Left colon (tissue), 2 donors: Measurements from ENCODE around the gene VSTM5. TPM values are rescaled to one million over a fixed set of nuclear protein-coding genes. Genes with fewer than 3 reads are reported as not detected.
A peak's percentile ranks its signal among the peaks of the same experiment; 100 is the strongest.
"Not testable (repeated sequence)": the region's sequence is repeated elsewhere in the genome, so short reads cannot be mapped to it uniquely, and the experiment has no call there.

ENCODE experiments used
- ATAC-seq: fragments of 200-7000 bp; cut with Tn5 transposase; one replicate; pipeline ENCODE4 v1.9.1; 2020; ENCODE audit warnings: mild to moderate bottlenecking, moderate library complexity
- DNase-seq, 2 donors: peaks; one replicate each; pipeline ENCODE4 v3.0.0-alpha.2; 2020
- intact Hi-C, 2 donors: fragments of 100-400 bp; cut with DNase I in 1 of 2; cut with micrococcal nuclease in 1 of 2; formaldehyde crosslinking; loops; one replicate each; pipeline versions ENCODE4 v1.11.2 to v1.14.0; 2022; cut with DNase I, micrococcal nuclease
- long read RNA-seq: library from polyadenylated mRNA; unstranded; transcript quantifications from one replicate; pipeline ENCODE4 v2.0.0, GENCODE V29; 2021
- total RNA-seq, 2 donors: library from RNA; stranded (reverse); fragmentation: NEBNext Ultra II Directional; extraction: Animal tissue kit (Norgen Biotek cat#: 25700); gene quantifications; one replicate each; pipeline ENCODE4 v1.2.1, GENCODE V29; 2021
- donor health status: DM: no; HTN: no; CAD: no.
- donor health status: DM: yes; HTN: yes; CAD: no.

The VSTM5 gene
- 1 to 10 TPM; 1.1 to 2.5 TPM for total RNA-seq
- long read RNA-seq, transcript VSTM5-202 (4 exons, 2,969 nt) = major isoform, 7 of 10 reads
- long read RNA-seq, partial matches to known transcripts = 1 of 10 reads
- long read RNA-seq, other reads (novel, unspliced or antisense) = 2 of 10 reads

- no peak for DNase-seq
- intact Hi-C loops = no loop called here
- ATAC-seq = peak; percentile 72
Measured at GRCh38 chr11:93850594-93851018, at the start of gene VSTM5. Gene VSTM5 (minus strand): TSS chr11:93850618. CDS start chr11:93850502, 116 bp downstream.

GRCh38 chr11:93895106-93895862, 44.9 kb upstream of the VSTM5 start:
- ATAC-seq = peak; percentile 72
- intact Hi-C loops = loop anchor here in 1 of 2 donors (5.0 to 10.0 kb wide), 2 partner anchors 520 to 612 kb away; no protein-coding TSS in a partner anchor
- DNase-seq = no peak

GRCh38 chr11:93890391-93891051, 40.1 kb upstream of the VSTM5 start:
- ATAC-seq (no peak), DNase-seq (no peak)
- intact Hi-C loops = loop anchor here in 1 of 2 donors (10.0 kb wide), 1 partner anchor 524 kb away; no protein-coding TSS in a partner anchor

DNA sequence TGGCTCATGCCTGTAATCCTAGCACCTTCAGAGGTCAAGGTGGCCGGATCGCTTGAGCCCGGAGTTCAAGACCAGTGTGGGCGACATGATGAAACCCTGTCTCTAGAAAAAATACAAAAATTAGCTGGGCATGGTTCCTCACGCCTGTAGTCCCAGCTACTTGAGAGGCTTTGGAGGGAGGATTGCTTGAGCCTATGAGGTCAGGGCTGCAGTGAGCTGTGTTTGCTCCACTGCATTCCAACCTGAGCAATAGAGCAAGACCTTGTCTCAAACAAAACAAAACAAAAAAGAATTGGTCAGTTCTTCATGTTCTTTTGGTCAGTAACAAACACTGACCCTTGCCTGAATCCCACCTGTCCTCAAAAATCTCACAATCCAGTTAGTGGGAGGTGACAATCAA, 36.7 kb upstream of the VSTM5 start:
- intact Hi-C loops = no loop called here
- ATAC-seq (no peak), DNase-seq (no peak)

- intact Hi-C loops, ATAC-seq: not testable (repeated sequence)
Measured at GRCh38 chr11:93879114-93879513, 28.7 kb upstream of the VSTM5 start.

GRCh38 chr11:93875637-93876036, 25.2 kb upstream of the VSTM5 start:
- no peak for ATAC-seq
- intact Hi-C loops = no loop called here
- DNase-seq = no peak

More at GRCh38 chr11:93879114-93879513, 28.7 kb upstream of the VSTM5 start:
- DNase-seq = not testable (repeated sequence)

- ATAC-seq = no peak
- intact Hi-C loops = no loop called here
Measured at GRCh38 chr11:93871526-93871925, 21.1 kb upstream of the VSTM5 start.

GRCh38 chr11:93870616-93871015, 20.2 kb upstream of the VSTM5 start:
- intact Hi-C loops = no loop called here
- no peak for DNase-seq
- ATAC-seq = no peak

More at GRCh38 chr11:93871526-93871925, 21.1 kb upstream of the VSTM5 start:
- no peak for DNase-seq

- DNase-seq = no peak
- intact Hi-C loops = no loop called here
- ATAC-seq = no peak
Measured at GRCh38 chr11:93869830-93870229, 19.4 kb upstream of the VSTM5 start.

- DNase-seq, ATAC-seq, intact Hi-C loops: not testable (repeated sequence)
Measured at GRCh38 chr11:93868404-93868803, 18.0 kb upstream of the VSTM5 start.

- ATAC-seq = no peak
- intact Hi-C loops = no loop called here
- no peak for DNase-seq
Measured at GRCh38 chr11:93861808-93862207, 11.4 kb upstream of the VSTM5 start.

GRCh38 chr11:93858121-93858775, 7.8 kb upstream of the VSTM5 start:
- DNase-seq (no peak), ATAC-seq (peak; percentile 47)
- intact Hi-C loops = no loop called here

DNA sequence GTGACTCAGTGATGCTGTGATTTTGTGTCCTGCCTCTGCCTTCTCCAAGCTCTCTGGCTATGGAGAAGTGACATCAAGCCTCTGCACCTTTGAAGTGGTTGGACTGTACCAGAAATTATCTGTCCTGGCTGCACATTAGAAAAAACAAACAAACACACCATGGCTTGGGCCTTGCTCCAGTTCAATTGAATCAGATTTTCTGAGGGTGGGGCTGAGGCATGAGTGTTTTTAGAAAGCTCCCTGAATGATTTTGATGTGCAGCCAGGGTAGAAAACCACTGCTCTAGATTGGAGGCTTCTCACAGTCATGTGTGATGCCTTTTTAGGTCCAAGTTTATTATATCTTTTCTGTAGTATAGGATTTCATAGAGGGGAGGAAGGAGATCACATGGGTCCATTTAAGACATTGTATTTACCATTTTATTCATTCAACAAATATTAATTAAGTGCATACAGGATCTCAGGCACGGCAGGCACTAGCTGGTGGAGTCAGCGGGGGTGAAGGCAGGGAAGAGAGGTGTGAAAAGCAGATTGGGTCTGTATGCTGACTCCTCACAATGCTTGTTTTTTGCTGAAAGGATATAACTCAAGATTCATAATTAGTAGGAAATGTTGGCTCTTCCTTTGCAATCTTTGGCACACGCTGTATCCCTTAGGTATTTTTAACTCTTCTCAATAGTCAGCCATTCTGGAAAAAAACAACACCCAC, 7.1 kb upstream of the VSTM5 start:
- intact Hi-C loops = no loop called here
- DNase-seq (no peak), ATAC-seq (no peak)

GRCh38 chr11:93852242-93852641, 1.8 kb upstream of the VSTM5 start:
- intact Hi-C loops = no loop called here
- ATAC-seq = no peak
- no peak for DNase-seq

DNA sequence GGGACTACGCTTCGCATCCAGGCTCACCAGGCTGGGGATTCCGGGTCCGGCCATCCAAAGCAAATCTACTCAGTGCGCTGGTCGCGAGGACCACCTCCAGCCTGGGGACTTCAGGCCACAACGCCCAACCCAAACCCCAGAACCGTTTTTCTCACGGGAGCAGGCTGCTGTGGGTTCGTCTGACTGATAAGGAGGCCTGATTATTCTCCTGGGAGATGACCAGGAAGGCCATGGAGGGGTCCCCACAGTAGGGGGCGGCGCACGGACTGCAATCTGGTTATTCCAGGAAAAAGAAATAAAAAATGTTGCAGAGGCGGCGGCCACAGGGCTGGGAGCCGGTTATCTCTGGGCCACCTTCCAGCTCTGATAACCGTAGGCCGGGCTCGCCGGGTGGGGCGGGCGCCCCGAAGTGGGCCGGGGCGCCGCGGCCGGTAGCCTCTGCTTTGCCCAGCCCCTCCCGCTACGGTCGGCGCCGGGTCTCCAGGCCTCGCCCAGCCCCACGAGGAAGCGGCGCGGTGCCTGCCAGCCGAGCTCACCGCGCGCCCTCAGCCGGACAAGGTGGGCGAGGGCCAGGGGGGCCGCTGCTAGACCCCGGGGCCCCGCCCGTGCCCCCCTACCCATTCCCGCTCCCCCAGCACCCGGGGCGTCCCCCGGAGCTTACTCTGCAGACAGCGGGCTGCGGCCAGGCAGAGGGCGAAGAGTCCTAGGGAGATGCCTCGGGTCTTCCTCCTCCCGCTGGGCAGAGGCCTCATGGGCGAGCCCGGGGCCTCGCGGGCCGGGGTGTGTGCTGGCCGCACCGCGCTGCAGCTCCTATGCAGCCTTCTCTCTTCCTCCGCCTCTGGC, 446 bp downstream of the VSTM5 start:
- DNase-seq (peak; percentile 63 to 73), ATAC-seq (peak; percentile 86)
- intact Hi-C loops = no loop called here

DNA sequence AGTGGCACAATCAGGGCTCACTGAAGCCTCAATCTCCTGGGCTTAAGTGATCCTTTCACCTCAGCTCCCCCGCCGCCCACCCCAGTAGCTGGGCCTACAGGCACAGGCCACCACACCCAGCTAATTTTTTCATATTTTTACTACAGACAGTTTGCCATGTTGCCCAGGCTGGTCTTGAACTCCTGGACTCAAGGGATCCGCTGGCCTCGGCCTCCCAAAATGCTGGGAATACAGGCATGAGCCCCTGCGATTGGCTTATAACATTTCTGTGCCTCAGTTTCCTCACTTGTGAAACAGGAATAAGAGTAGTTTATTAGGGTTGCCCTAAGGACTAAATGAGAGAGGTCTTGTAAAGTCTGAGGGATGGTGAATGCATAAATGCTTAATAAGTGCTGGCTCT, 1.2 kb downstream of the VSTM5 start:
- intact Hi-C loops = no loop called here
- DNase-seq = peak in 1 of 2 donors; percentile 27
- peak; percentile 17 for ATAC-seq

DNA sequence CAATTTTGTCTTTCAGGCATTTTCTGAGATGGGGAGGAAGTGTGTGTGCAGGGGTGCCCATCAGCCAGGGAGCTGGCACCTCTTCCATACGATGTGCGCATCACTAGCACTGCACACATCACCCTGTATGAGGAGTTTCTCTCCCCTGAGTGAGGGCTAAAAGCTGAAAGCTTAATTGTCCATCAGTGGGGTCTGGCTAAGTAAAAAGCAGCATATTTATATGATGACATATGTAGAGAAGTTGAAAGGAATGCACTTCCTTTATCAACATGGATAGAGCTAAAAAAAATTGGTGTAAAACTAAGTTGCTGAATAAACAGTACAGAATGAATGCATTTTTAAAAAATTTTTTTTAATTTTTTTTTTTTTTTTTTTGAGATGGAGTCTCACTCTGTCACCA, 4.0 kb downstream of the VSTM5 start:
- ATAC-seq (no peak), DNase-seq (no peak)
- intact Hi-C loops = no loop called here
